Stomach (tissue), 4 donors: ENCODE data around the gene PDCD2L.

Experiments used
- CTCF ChIP-seq, 7 experiments: fragments of 450-650 bp in 4 of 7; fragments of 200-600 bp in 3 of 7; sonication (generic) in 3 of 7; IDR thresholded peaks; one replicate each; pipeline ENCODE4 v1.5.1; 2016 to 2019; ENCODE audit warnings: antibody characterized with exemption in 7 of 7, control low read depth in 2 of 7, mild to moderate bottlenecking in 1 of 7
- EP300 ChIP-seq: sonication (generic); formaldehyde crosslinking; IDR thresholded peaks from one replicate; pipeline ENCODE4 v1.6.1; 2017; ENCODE audit warnings: antibody characterized with exemption
- POLR2A ChIP-seq, 4 donors: fragments of 450-650 bp; IDR thresholded peaks; one replicate each; pipeline ENCODE4 v1.6.1; 2016; ENCODE audit warnings: antibody characterized with exemption in 4 of 4, control low read depth in 2 of 4, mild to moderate bottlenecking in 1 of 4, moderate library complexity in 1 of 4
- POLR2AphosphoS5 ChIP-seq, 3 donors: sonication (generic); formaldehyde crosslinking; IDR thresholded peaks; one replicate each; pipeline ENCODE4 v1.6.1; 2016; ENCODE audit warnings: antibody characterized with exemption in 3 of 3

GRCh38 chr19:34404109-34404909 lies at the start of gene PDCD2L:
- TF ChIP-seq CTCF (IDR thresholded peaks at IDR 0.05), result no peak
- TF ChIP-seq POLR2A (IDR thresholded peaks at IDR 0.05), result no peak
- TF ChIP-seq POLR2AphosphoS5 (IDR thresholded peaks at IDR 0.05), result peak; percentile 54 to 93 (median 70)
- no peak for TF ChIP-seq EP300
